Brain microvascular endothelial cell (primary cell): ENCODE results near the gene RNF115.

Experiments used
- DNase-seq: peaks from one replicate; pipeline ENCODE4 v3.0.0-alpha.2; 2020
- H3K27ac ChIP-seq: fragments of 250-450 bp; sonication (Bioruptor Pico); 2 replicates; pipeline ENCODE4 v1.5.1; 2020; ENCODE audit warnings: mild to moderate bottlenecking, moderate library complexity
- H3K27me3 ChIP-seq: fragments of 250-450 bp; sonication (Bioruptor Pico); replicated peaks from 2 replicates; pipeline ENCODE4 v1.5.1; 2020; ENCODE audit warnings: mild to moderate bottlenecking
- H3K36me3 ChIP-seq: fragments of 250-450 bp; sonication (Bioruptor Pico); replicated peaks from 2 replicates; pipeline ENCODE4 v1.5.1; 2020; ENCODE audit warnings: mild to moderate bottlenecking
- H3K4me3 ChIP-seq: 2 replicates; pipeline ENCODE4 v1.5.1; 2011; ENCODE audit warnings: low read depth, mild to moderate bottlenecking, control low read depth, low read length, moderate library complexity
- CTCF ChIP-seq: IDR thresholded peaks from 2 replicates; pipeline ENCODE4 v1.5.1; 2011; ENCODE audit warnings: low read depth, mild to moderate bottlenecking, moderate library complexity, low read length, control low read depth, inconsistent platforms; ENCODE audit errors: missing control alignments
- in situ Hi-C: cut with HindIII; loops from 2 replicates; pipeline ENCODE4 v1.10.0; 2017; ENCODE audit warnings: low sequenced_read_pairs, low pct_ligation_motif_present

The RNF115 gene

GRCh38 chr1:145806844-145807243 lies 17.1 kb downstream of the RNF115 start:
- DNase-seq: no peak
- no peak for TF ChIP-seq CTCF
- Histone ChIP-seq H3K4me3 (no peak overlapping the region), H3K36me3 (no peaks in the 10 kb centered on the region), H3K27me3 (no peaks in the 10 kb centered on the region), H3K27ac (no peak overlapping the region)
- in situ Hi-C loops: no loop called here

GRCh38 chr1:145806408-145806807 lies 17.5 kb downstream of the RNF115 start:
- in situ Hi-C loops: no loop called here
- no peaks in the 10 kb centered on the region for H3K36me3 ChIP-seq

GRCh38 chr1:145805057-145805456 lies 18.8 kb downstream of the RNF115 start:
- no peak for DNase-seq
- Histone ChIP-seq H3K36me3 (no peaks in the 10 kb centered on the region), H3K27me3 (no peaks in the 10 kb centered on the region), H3K4me3 (no peak overlapping the region), H3K27ac (no peak overlapping the region)
- in situ Hi-C loops: no loop called here
- TF ChIP-seq CTCF: no peak

More at GRCh38 chr1:145806408-145806807, 17.5 kb downstream of the RNF115 start:
- no peak overlapping the region for H3K4me3 ChIP-seq
- no peaks in the 10 kb centered on the region for H3K27me3 ChIP-seq
- no peak for DNase-seq
- no peak overlapping the region for H3K27ac ChIP-seq
- TF ChIP-seq CTCF: no peak

- no peak for TF ChIP-seq CTCF
- no peak for DNase-seq
- in situ Hi-C loops: no loop called here
- H3K27me3 ChIP-seq: no peaks in the 10 kb centered on the region
- no peak overlapping the region for H3K4me3 ChIP-seq
- no peak overlapping the region for H3K27ac ChIP-seq
- no peaks in the 10 kb centered on the region for H3K36me3 ChIP-seq
Observed at GRCh38 chr1:145804235-145805045, 19.5 kb downstream of the RNF115 start.

- in situ Hi-C loops: no loop called here
- no peak overlapping the region for H3K4me3 ChIP-seq
- TF ChIP-seq CTCF: no peak
- H3K27ac ChIP-seq: no peak overlapping the region
- no peaks in the 10 kb centered on the region for H3K36me3 ChIP-seq
- no peaks in the 10 kb centered on the region for H3K27me3 ChIP-seq
- DNase-seq: no peak
Observed at GRCh38 chr1:145799806-145800205, 24.1 kb downstream of the RNF115 start.

- in situ Hi-C loops: no loop called here
- DNase-seq: no peak
- TF ChIP-seq CTCF: no peak
- no peaks in the 10 kb centered on the region for H3K27me3 ChIP-seq
- H3K36me3 ChIP-seq: no peaks in the 10 kb centered on the region
- H3K27ac ChIP-seq: no peak overlapping the region
- no peak overlapping the region for H3K4me3 ChIP-seq
Observed at GRCh38 chr1:145796753-145797152, 27.1 kb downstream of the RNF115 start.
